CD4-positive, alpha-beta T cell (primary cell): Measurements from ENCODE around the gene PRCP. TPM values are rescaled to one million over a fixed set of nuclear protein-coding genes. Genes with fewer than 3 reads are reported as not detected.

ENCODE experiments used
- ATAC-seq: fragments of 200-7000 bp; cut with Tn5 transposase; one replicate; pipeline ENCODE4 v1.10.0; 2022; ENCODE audit warnings: mild to moderate bottlenecking; ENCODE audit not compliant: poor library complexity
- CTCF ChIA-PET: fragments of 350-600 bp; sonication (Branson Sonifier 250); formaldehyde crosslinking; loops from one replicate; lab custom pipeline; 2021; ENCODE audit warnings: antibody characterized with exemption, inconsistent platforms; lab: Charles Lee
- POLR2A ChIA-PET: fragments of 350-600 bp; sonication (Branson Sonifier 250); formaldehyde crosslinking; loops from one replicate; lab custom pipeline; 2021; ENCODE audit warnings: antibody characterized with exemption, inconsistent platforms; lab: Charles Lee
- DNase-seq, 14 experiments: peaks; one replicate each; pipeline ENCODE4 v3.0.0-alpha.2; 2013 to 2020; ENCODE audit warnings: mixed read lengths in 2 of 14
- H3K27ac ChIP-seq, 2 donors: one replicate each; pipeline versions ENCODE4 v1.5.1 to v1.7.0; 2013; ENCODE audit warnings: low read length in 2 of 2, low read depth in 1 of 2, mild to moderate bottlenecking in 1 of 2
- H3K27me3 ChIP-seq, 2 experiments: 1 replicate in 1 of 2; 2 replicates in 1 of 2; pipeline versions ENCODE4 v1.6.1 to v1.7.0; 2013; ENCODE audit warnings: low read length in 2 of 2, control low read depth in 1 of 2, mild to moderate bottlenecking in 1 of 2, moderate library complexity in 1 of 2; ENCODE audit not compliant: insufficient read depth in 2 of 2, control insufficient read depth in 1 of 2
- H3K36me3 ChIP-seq: one replicate; pipeline ENCODE4 v1.6.1; 2013; ENCODE audit warnings: low read length, control low read depth; ENCODE audit not compliant: insufficient read depth
- H3K4me1 ChIP-seq: one replicate; pipeline ENCODE4 v1.6.1; 2013; ENCODE audit warnings: low read length, control low read depth; ENCODE audit not compliant: insufficient read depth
- H3K4me3 ChIP-seq: one replicate; pipeline ENCODE4 v1.5.1; 2013; ENCODE audit warnings: mild to moderate bottlenecking, low read length, moderate library complexity
- H3K9me3 ChIP-seq, 2 experiments: 1 replicate in 1 of 2; 2 replicates in 1 of 2; pipeline versions ENCODE4 v1.6.1 to v1.7.0; 2013; ENCODE audit warnings: low read length in 2 of 2, mild to moderate bottlenecking in 2 of 2, control low read depth in 1 of 2, moderate library complexity in 1 of 2; ENCODE audit not compliant: control insufficient read depth in 1 of 2, insufficient read depth in 1 of 2
- H3K27ac Mint-ChIP-seq: one replicate; pipeline ENCODE4 v1.8.0; 2020; ENCODE audit warnings: mixed read lengths
- H3K27me3 Mint-ChIP-seq: one replicate; pipeline ENCODE4 v1.8.0; 2021; ENCODE audit warnings: mixed read lengths
- H3K36me3 Mint-ChIP-seq: one replicate; pipeline ENCODE4 v1.8.0; 2021; ENCODE audit warnings: low read depth, mixed read lengths
- H3K4me1 Mint-ChIP-seq: one replicate; pipeline ENCODE4 v1.8.0; 2021; ENCODE audit warnings: low read depth, mixed read lengths
- H3K4me3 Mint-ChIP-seq: one replicate; pipeline ENCODE4 v1.8.0; 2020; ENCODE audit warnings: mild to moderate bottlenecking, mixed read lengths
- H3K9me3 Mint-ChIP-seq: one replicate; pipeline ENCODE4 v1.8.0; 2020; ENCODE audit warnings: mixed read lengths
- intact Hi-C, 2 experiments: fragments of 100-400 bp; cut with DNase I in 1 of 2; cut with micrococcal nuclease in 1 of 2; formaldehyde crosslinking; loops; one replicate each; pipeline versions ENCODE4 v1.15.1 to v1.9.0; 2023 to 2025; cut with DNase I, micrococcal nuclease
- total RNA-seq, 174 experiments: library from RNA in 2 of 174; stranded (reverse) in 2 of 174; gene quantifications; one replicate each; pipeline ENCODE4 v1.2.3 and lab custom pipeline; 2021 to 2026
- TF ChIP-seq, protein P1 (sequence below): fragments of 200-600 bp; IDR thresholded peaks from one replicate; pipeline ENCODE4 v1.8.0; 2022; ENCODE audit warnings: antibody characterized with exemption, mild to moderate bottlenecking

Gene PRCP
- total RNA-seq, 2 experiments from 2014 or later = 13.7 to 16.0 TPM

DNA sequence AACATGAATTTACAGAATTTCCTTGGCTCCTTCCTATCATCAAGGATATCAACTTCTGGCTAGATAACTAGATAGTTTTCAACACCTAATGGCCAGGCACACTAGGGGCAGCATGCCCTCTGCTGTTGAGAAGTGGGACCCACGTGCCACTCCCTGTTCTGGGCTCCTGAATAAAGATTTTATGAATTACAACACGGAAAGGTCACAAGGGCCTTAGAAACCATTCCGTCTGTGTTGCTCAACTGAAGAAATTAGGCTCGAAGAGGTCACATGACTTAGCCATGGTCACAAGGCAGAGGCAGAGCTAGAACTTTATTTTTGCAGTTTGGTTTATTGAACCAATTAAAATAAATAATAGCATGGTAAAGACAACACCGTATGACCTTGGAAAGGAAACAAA, 36.0 kb downstream of the PRCP start:
- ATAC-seq = peak; percentile 48
- POLR2A ChIA-PET = no interaction called here
- no peaks in the 10 kb centered on the region for H3K27me3 ChIP-seq
- Mint-ChIP-seq H3K27ac (no peak overlapping the region), H3K27me3 (no peaks in the 10 kb centered on the region), H3K4me3 (no peak overlapping the region), H3K4me1 (peaks cover 7% of the 10 kb centered on the region), H3K36me3 (no peaks in the 10 kb centered on the region), H3K9me3 (no peaks in the 10 kb centered on the region)
- no peaks in the 10 kb centered on the region for H3K9me3 ChIP-seq
- peaks cover 5% of the 10 kb centered on the region for H3K4me1 ChIP-seq
- CTCF ChIA-PET = no interaction called here
- intact Hi-C loops = loop anchor here (1.0 kb wide), 2 partner anchors 145 to 146 kb away; no protein-coding TSS in a partner anchor
- no peaks in the 10 kb centered on the region for H3K36me3 ChIP-seq
- H3K27ac ChIP-seq = no peak overlapping the region
- peak in 11 of 14 experiments; percentile 2 to 62 (median 17) for DNase-seq
- TF ChIP-seq, protein P1, sequence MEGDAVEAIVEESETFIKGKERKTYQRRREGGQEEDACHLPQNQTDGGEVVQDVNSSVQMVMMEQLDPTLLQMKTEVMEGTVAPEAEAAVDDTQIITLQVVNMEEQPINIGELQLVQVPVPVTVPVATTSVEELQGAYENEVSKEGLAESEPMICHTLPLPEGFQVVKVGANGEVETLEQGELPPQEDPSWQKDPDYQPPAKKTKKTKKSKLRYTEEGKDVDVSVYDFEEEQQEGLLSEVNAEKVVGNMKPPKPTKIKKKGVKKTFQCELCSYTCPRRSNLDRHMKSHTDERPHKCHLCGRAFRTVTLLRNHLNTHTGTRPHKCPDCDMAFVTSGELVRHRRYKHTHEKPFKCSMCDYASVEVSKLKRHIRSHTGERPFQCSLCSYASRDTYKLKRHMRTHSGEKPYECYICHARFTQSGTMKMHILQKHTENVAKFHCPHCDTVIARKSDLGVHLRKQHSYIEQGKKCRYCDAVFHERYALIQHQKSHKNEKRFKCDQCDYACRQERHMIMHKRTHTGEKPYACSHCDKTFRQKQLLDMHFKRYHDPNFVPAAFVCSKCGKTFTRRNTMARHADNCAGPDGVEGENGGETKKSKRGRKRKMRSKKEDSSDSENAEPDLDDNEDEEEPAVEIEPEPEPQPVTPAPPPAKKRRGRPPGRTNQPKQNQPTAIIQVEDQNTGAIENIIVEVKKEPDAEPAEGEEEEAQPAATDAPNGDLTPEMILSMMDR = peak; percentile 47
- H3K4me3 ChIP-seq = no peak overlapping the region

DNA sequence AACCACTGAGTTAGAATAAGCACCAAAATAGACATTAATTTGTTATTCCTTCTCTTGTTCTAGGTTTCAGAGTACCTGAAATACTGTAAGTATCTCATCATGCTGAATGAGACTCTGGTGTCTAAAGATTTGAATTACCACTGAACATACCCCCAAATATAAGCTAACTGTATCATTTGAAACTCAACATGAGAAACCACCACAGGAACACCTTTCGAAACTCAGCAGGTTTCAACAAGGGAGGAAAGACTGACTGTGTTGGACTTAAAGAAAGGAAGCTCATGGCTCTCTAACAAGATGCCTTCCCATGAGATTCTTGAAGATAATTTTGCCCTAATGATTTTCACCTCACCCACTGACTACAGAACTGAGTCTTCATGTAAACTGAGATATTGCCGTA, 37.0 kb downstream of the PRCP start:
- Histone ChIP-seq H3K9me3 (no peaks in the 10 kb centered on the region), H3K4me3 (no peak overlapping the region), H3K36me3 (no peaks in the 10 kb centered on the region), H3K27me3 (no peaks in the 10 kb centered on the region), H3K4me1 (peaks cover 5% of the 10 kb centered on the region), H3K27ac (no peak overlapping the region)
- TF ChIP-seq, protein P1 = no peak
- Mint-ChIP-seq H3K4me3 (no peak overlapping the region), H3K4me1 (peaks cover 7% of the 10 kb centered on the region), H3K36me3 (no peaks in the 10 kb centered on the region), H3K27me3 (no peaks in the 10 kb centered on the region), H3K27ac (no peak overlapping the region), H3K9me3 (no peaks in the 10 kb centered on the region)
- intact Hi-C loops = no loop called here
- CTCF ChIA-PET = no interaction called here
- POLR2A ChIA-PET = no interaction called here
- no peak for DNase-seq
- ATAC-seq = no peak

DNA sequence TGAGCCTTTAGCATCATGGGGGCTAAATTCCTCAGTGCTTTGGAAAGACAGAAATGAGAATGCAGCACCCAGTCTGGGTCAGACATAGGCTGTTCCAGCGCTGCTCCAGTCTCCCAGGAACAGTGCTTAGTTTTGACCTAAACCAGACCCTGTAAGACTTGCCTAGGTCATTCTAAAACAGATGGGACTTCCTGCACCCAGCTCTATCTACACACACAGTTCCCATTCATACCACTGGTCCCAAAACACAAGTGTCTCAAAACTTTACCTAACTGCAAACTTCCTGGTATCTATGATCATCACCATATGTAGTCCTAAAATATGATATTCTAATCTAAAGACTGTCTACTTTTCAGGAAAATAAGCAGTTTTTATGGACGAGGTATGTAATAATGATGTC, 37.9 kb downstream of the PRCP start:
- CTCF ChIA-PET = no interaction called here
- peaks cover 2% of the 10 kb centered on the region for H3K4me1 Mint-ChIP-seq

More for the DNA sequence above, 37.9 kb downstream of the PRCP start:
- H3K9me3 ChIP-seq = no peaks in the 10 kb centered on the region
- no peak overlapping the region for H3K27ac Mint-ChIP-seq
- H3K36me3 Mint-ChIP-seq = peaks cover 6% of the 10 kb centered on the region
- POLR2A ChIA-PET = no interaction called here
- H3K27me3 Mint-ChIP-seq = no peaks in the 10 kb centered on the region
- H3K4me3 Mint-ChIP-seq = no peak overlapping the region
- no peaks in the 10 kb centered on the region for H3K27me3 ChIP-seq
- no peak overlapping the region for H3K27ac ChIP-seq
- no peaks in the 10 kb centered on the region for H3K9me3 Mint-ChIP-seq
- no peak for ATAC-seq
- TF ChIP-seq, protein P1 = no peak
- H3K36me3 ChIP-seq = no peaks in the 10 kb centered on the region
- no peak for DNase-seq
- H3K4me3 ChIP-seq = no peak overlapping the region
- H3K4me1 ChIP-seq = peaks cover 2% of the 10 kb centered on the region
- intact Hi-C loops = no loop called here
